Measurements from ENCODE around the gene GRK1. TPM values are rescaled to one million over a fixed set of nuclear protein-coding genes. Genes with fewer than 3 reads are reported as not detected.

The GRK1 gene
- total and polyA plus RNA-seq, 2 of the 8 experiments (the other 6 are each of a cell fraction or from before 2014, with no cell fraction given) = 0.12 TPM; not detected in 1

- TF ChIP-seq E2F6 (IDR thresholded peaks at IDR 0.05) = no peak
- TF ChIP-seq POU5F1 (IDR thresholded peaks at IDR 0.05; ENCODE audit: low read depth, low read length) = no peak
- no peak for TF ChIP-seq CHD2 (IDR thresholded peaks at IDR 0.05; ENCODE audit: low read length)
- TF ChIP-seq CBX8 (IDR thresholded peaks at IDR 0.05; ENCODE audit: borderline replicate concordance, low read depth, low read length) = no peak
These were observed 82.9 kb downstream of the GRK1 start (continued) for GRCh38 chr13:113749967-113750366.
